SW 1271 (cell line): Measurements from ENCODE around the gene SEC16B.

Source experiments
- DNase-seq, 2 experiments: peaks; one replicate each; lab custom pipeline; 2025; lab: John Stamatoyannopoulos, UW

The SEC16B gene

DNA sequence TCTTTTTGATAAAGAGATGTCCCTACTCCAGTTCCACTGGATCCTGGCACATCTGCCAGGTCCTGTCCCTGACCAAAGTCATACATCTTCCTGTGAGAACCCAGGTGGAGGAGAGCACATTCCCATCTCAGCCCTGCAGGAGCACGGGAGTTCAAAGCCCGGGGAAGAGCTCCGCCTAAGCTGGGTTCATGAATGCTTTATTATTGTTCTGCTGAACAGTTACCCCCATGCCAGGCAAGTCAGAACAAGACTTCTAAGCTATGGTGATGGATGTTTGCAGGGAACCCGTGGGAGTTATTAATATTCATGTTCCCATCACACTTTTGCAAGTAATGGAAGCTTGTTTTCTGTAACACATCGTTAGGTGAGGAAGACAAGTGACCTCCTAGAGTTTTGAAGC lies 62.9 kb downstream of the SEC16B start:
- DNase-seq: no peak

GRCh38 chr1:177905686-177906085 lies 64.2 kb downstream of the SEC16B start:
- no peak for DNase-seq

DNA sequence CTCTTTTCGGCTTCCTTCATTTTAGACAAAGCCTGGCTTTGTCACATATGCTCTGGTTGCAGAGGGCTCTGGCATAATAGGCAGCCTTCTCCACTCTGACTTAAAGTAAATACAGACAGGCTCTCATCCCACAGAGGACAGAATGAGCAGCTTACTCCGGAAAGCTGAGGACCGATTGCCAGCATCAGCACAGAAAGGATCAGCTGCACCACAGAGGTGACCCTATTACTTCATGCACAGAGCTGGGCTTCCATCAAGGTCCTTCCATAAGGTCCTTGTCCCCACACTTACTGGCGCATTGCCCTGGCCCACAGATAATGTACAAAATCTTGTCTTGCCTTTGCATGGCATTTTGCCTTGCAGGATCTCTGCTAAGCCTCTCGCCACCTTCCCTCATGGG lies 67.6 kb downstream of the SEC16B start:
- no peak for DNase-seq

GRCh38 chr1:177897998-177898654 lies 71.7 kb downstream of the SEC16B start:
- DNase-seq: no peak

GRCh38 chr1:177897281-177897997 lies 72.4 kb downstream of the SEC16B start:
- no peak for DNase-seq
